Gastrocnemius medialis (tissue), 4 donors: Measurements from ENCODE around the gene KIF18B. TPM values are rescaled to one million over a fixed set of nuclear protein-coding genes. Genes with fewer than 3 reads are reported as not detected.

Experiments used
- ATAC-seq, 2 donors: fragments of 150-250 bp; one replicate each; pipeline ENCODE4 v1.9.1; 2016
- DNase-seq, 2 donors: peaks; one replicate each; pipeline ENCODE4 v3.0.0-alpha.2; 2019
- H3K27ac ChIP-seq, 4 donors: fragments of 200-600 bp; sonication (generic); 1 replicate in 1 of 4; 2 replicates in 3 of 4; pipeline ENCODE4 v1.5.1; 2016 to 2018; ENCODE audit warnings: mild to moderate bottlenecking in 2 of 4, moderate library complexity in 1 of 4
- H3K27me3 ChIP-seq, 3 donors: fragments of 200-600 bp; sonication (generic) in 2 of 3; 1 replicate in 1 of 3; 2 replicates in 2 of 3; pipeline versions ENCODE4 v1.5.1 to v1.6.0; 2016 to 2019; ENCODE audit warnings: mild to moderate bottlenecking in 1 of 3, moderate library complexity in 1 of 3
- H3K36me3 ChIP-seq, 2 donors: fragments of 200-600 bp; sonication (generic) in 1 of 2; one replicate each; pipeline ENCODE4 v1.5.1; 2017 to 2018
- H3K4me1 ChIP-seq, 2 donors: fragments of 200-600 bp; sonication (generic) in 1 of 2; one replicate each; pipeline ENCODE4 v1.5.1; 2016 to 2017; ENCODE audit warnings: mild to moderate bottlenecking in 2 of 2
- H3K4me3 ChIP-seq, 4 donors: fragments of 200-600 bp; sonication (generic) in 3 of 4; 1 replicate in 1 of 4; 2 replicates in 3 of 4; pipeline ENCODE4 v1.5.1; 2016 to 2019; ENCODE audit warnings: mild to moderate bottlenecking in 2 of 4
- H3K9me3 ChIP-seq, 3 donors: fragments of 200-600 bp; sonication (generic) in 2 of 3; 1 replicate in 1 of 3; 2 replicates in 2 of 3; pipeline ENCODE4 v1.5.1; 2016 to 2019
- CTCF ChIP-seq, 5 experiments: fragments of 450-650 bp in 3 of 5; fragments of 200-600 bp in 2 of 5; sonication (generic) in 2 of 5; IDR thresholded peaks in 4 of 5; conservative IDR thresholded peaks in 1 of 5; 1 replicate in 4 of 5; 2 replicates in 1 of 5; pipeline ENCODE4 v1.5.1; 2016 to 2019; ENCODE audit warnings: antibody characterized with exemption in 5 of 5, mild to moderate bottlenecking in 3 of 5, moderate library complexity in 3 of 5
- POLR2A ChIP-seq, 2 donors: fragments of 450-650 bp; IDR thresholded peaks; one replicate each; pipeline ENCODE4 v1.6.1; 2017; ENCODE audit warnings: antibody characterized with exemption in 2 of 2, mild to moderate bottlenecking in 2 of 2, moderate library complexity in 2 of 2
- in situ Hi-C, 4 donors: fragments of 200-750 bp; cut with MboI; loops; one replicate each; pipeline versions ENCODE4 v1.15.0 to v1.8.0; 2017; ENCODE audit warnings: low sequenced_read_pairs in 4 of 4
- intact Hi-C: fragments of 100-400 bp; cut with DNase I; formaldehyde crosslinking; loops from one replicate; pipeline ENCODE4 v1.15.1; 2023; ENCODE audit warnings: low total_unique reads
- total RNA-seq, 4 donors: library from RNA; depleted of rRNA; stranded (reverse); fragments of >200 nt; gene quantifications; one replicate each; pipeline versions ENCODE4 v1.1.0 to v1.2.3, GENCODE V29; 2016

KIF18B gene
- total RNA-seq, 4 donors from 2014 or later = 0.09 to 1.7 TPM; not detected in 2

GRCh38 chr17:44961921-44962350, 14.4 kb upstream of the KIF18B start:
- Histone ChIP-seq H3K36me3 (no peaks in the 10 kb centered on the region), H3K9me3 (no peaks in the 10 kb centered on the region), H3K4me3 (no peak overlapping the region), H3K27ac (no peak overlapping the region), H3K4me1 (peaks cover 0 to 3% of the 10 kb centered on the region in 2 donors), H3K27me3 (peaks cover 46 to 67% (median 48%) of the 10 kb centered on the region in 3 donors)
- ATAC-seq (no peak), DNase-seq (no peak)
- in situ Hi-C loops (no loop called here), intact Hi-C loops (no loop called here)
- TF ChIP-seq POLR2A (IDR thresholded peaks at IDR 0.05) (no peak), CTCF (IDR thresholded peaks at IDR 0.05 in 4 of 5, conservative IDR thresholded peaks at IDR 0.05 in 1 of 5) (no peak)

GRCh38 chr17:44960691-44961090, 13.1 kb upstream of the KIF18B start:
- H3K27ac ChIP-seq = no peak overlapping the region
- H3K4me3 ChIP-seq = no peak overlapping the region
- in situ Hi-C loops = no loop called here
- no peaks in the 10 kb centered on the region for H3K9me3 ChIP-seq
- H3K4me1 ChIP-seq = no peaks in the 10 kb centered on the region
- ATAC-seq (no peak), DNase-seq (no peak)
- H3K36me3 ChIP-seq = no peaks in the 10 kb centered on the region
- TF ChIP-seq POLR2A (IDR thresholded peaks at IDR 0.05) = no peak
- no peak for TF ChIP-seq CTCF (IDR thresholded peaks at IDR 0.05 in 4 of 5, conservative IDR thresholded peaks at IDR 0.05 in 1 of 5)
- peaks cover 33 to 56% (median 36%) of the 10 kb centered on the region in 3 donors for H3K27me3 ChIP-seq
- intact Hi-C loops = no loop called here

- intact Hi-C loops (no loop called here), in situ Hi-C loops (no loop called here)
- Histone ChIP-seq H3K4me3 (no peak overlapping the region), H3K27me3 (peaks cover 27 to 49% (median 29%) of the 10 kb centered on the region in 3 donors), H3K9me3 (no peaks in the 10 kb centered on the region), H3K4me1 (no peaks in the 10 kb centered on the region), H3K36me3 (no peaks in the 10 kb centered on the region), H3K27ac (no peak overlapping the region)
- DNase-seq (no peak), ATAC-seq (no peak)
- no peak for TF ChIP-seq CTCF (IDR thresholded peaks at IDR 0.05 in 4 of 5, conservative IDR thresholded peaks at IDR 0.05 in 1 of 5)
These were observed 12.4 kb upstream of the KIF18B start for GRCh38 chr17:44959821-44960531.

GRCh38 chr17:44956998-44957981, 9.7 kb upstream of the KIF18B start:
- ATAC-seq (no peak), DNase-seq (no peak)
- no peak overlapping the region for H3K27ac ChIP-seq
- no peak overlapping the region for H3K4me3 ChIP-seq
- H3K9me3 ChIP-seq = no peaks in the 10 kb centered on the region
- peaks cover 5 to 24% (median 14%) of the 10 kb centered on the region in 3 donors for H3K27me3 ChIP-seq
- no peak for TF ChIP-seq CTCF (IDR thresholded peaks at IDR 0.05 in 4 of 5, conservative IDR thresholded peaks at IDR 0.05 in 1 of 5)
- no peak for TF ChIP-seq POLR2A (IDR thresholded peaks at IDR 0.05)
- H3K36me3 ChIP-seq = no peaks in the 10 kb centered on the region
- intact Hi-C loops = no loop called here
- in situ Hi-C loops = no loop called here
- no peaks in the 10 kb centered on the region for H3K4me1 ChIP-seq
